ENCODE results near the gene SDF4. TPM values are rescaled to one million over a fixed set of nuclear protein-coding genes. Genes with fewer than 3 reads are reported as not detected.

The SDF4 gene
- total RNA-seq, 1 donor from 2014 or later: 130 TPM

GRCh38 chr1:1167841-1168450, 63.9 kb downstream of the SDF4 start:
- no peak for TF ChIP-seq CTCF (IDR thresholded peaks at IDR 0.05; ENCODE audit: unreplicated experiment)
- H3K4me3 Mint-ChIP-seq (ENCODE audit: unreplicated experiment): no peak overlapping the region
- DNase-seq (ENCODE audit: low spot score): no peak
- H3K27ac Mint-ChIP-seq (ENCODE audit: unreplicated experiment): no peak overlapping the region
- H3K36me3 Mint-ChIP-seq (ENCODE audit: low read depth, unreplicated experiment): peaks cover 7% of the 10 kb centered on the region
- H3K9me3 Mint-ChIP-seq (ENCODE audit: unreplicated experiment): no peaks in the 10 kb centered on the region
- H3K4me1 Mint-ChIP-seq (ENCODE audit: unreplicated experiment): peaks cover 7% of the 10 kb centered on the region
- H3K27me3 Mint-ChIP-seq (ENCODE audit: unreplicated experiment): peaks cover 9% of the 10 kb centered on the region

GRCh38 chr1:1167398-1167821, 64.4 kb downstream of the SDF4 start:
- DNase-seq (ENCODE audit: low spot score): no peak

More at GRCh38 chr1:1167398-1167821, 64.4 kb downstream of the SDF4 start:
- no peak for TF ChIP-seq CTCF (IDR thresholded peaks at IDR 0.05; ENCODE audit: unreplicated experiment)
- Mint-ChIP-seq H3K36me3 (ENCODE audit: low read depth, unreplicated experiment) (peaks cover 7% of the 10 kb centered on the region), H3K4me3 (ENCODE audit: unreplicated experiment) (no peak overlapping the region), H3K9me3 (ENCODE audit: unreplicated experiment) (no peaks in the 10 kb centered on the region), H3K4me1 (ENCODE audit: unreplicated experiment) (peaks cover 7% of the 10 kb centered on the region), H3K27ac (ENCODE audit: unreplicated experiment) (no peak overlapping the region), H3K27me3 (ENCODE audit: unreplicated experiment) (peaks cover 9% of the 10 kb centered on the region)

Small RNAs within 50 kb of the gene (microRNA-seq; reads per million reads assigned to microRNA genes)
- gene MIR200A (ENCODE audit: unreplicated experiment): 55.2 reads per million, percentile 78 among the genes with 10 or more reads in this experiment
- 396 reads per million, percentile 90 among the genes with 10 or more reads in this experiment for gene MIR200B (ENCODE audit: unreplicated experiment)
- 82.9 reads per million, percentile 81 among the genes with 10 or more reads in this experiment for gene MIR429 (ENCODE audit: unreplicated experiment)

Other genes with a start within 250 kb of the SDF4 start
- not detected for gene PERM1, start 249.9 kb downstream of the SDF4 start, total RNA-seq (ENCODE audit: unreplicated experiment)
- gene HES4, start 231.9 kb downstream of the SDF4 start, total RNA-seq (ENCODE audit: unreplicated experiment): 144 TPM
- 33.3 TPM for gene ISG15, start 218.5 kb downstream of the SDF4 start, total RNA-seq (ENCODE audit: unreplicated experiment)
- 374 TPM for gene AGRN, start 211.9 kb downstream of the SDF4 start, total RNA-seq (ENCODE audit: unreplicated experiment)
- gene RNF223, start 157.7 kb downstream of the SDF4 start, total RNA-seq (ENCODE audit: unreplicated experiment): not detected
- gene C1orf159, start 115.9 kb downstream of the SDF4 start, total RNA-seq (ENCODE audit: unreplicated experiment): 16.6 TPM
- gene TTLL10, start 58.1 kb downstream of the SDF4 start, total RNA-seq (ENCODE audit: unreplicated experiment): not detected
- gene TNFRSF18, start 25.4 kb downstream of the SDF4 start, total RNA-seq (ENCODE audit: unreplicated experiment): not detected
- gene TNFRSF4, start 17.8 kb downstream of the SDF4 start, total RNA-seq (ENCODE audit: unreplicated experiment): 0.80 TPM
- 43.2 TPM for gene B3GALT6, start 236 bp upstream of the SDF4 start, total RNA-seq (ENCODE audit: unreplicated experiment)
- 0.69 TPM for gene C1QTNF12, start 14.7 kb upstream of the SDF4 start, total RNA-seq (ENCODE audit: unreplicated experiment)
- gene UBE2J2, start 41.9 kb upstream of the SDF4 start, total RNA-seq (ENCODE audit: unreplicated experiment): 71.9 TPM
- gene SCNN1D, start 48.4 kb upstream of the SDF4 start, total RNA-seq (ENCODE audit: unreplicated experiment): 3.9 TPM
- 54.0 TPM for gene ACAP3, start 75.9 kb upstream of the SDF4 start, total RNA-seq (ENCODE audit: unreplicated experiment)
- 14.0 TPM for gene PUSL1, start 76.6 kb upstream of the SDF4 start, total RNA-seq (ENCODE audit: unreplicated experiment)
- gene INTS11, start 92.7 kb upstream of the SDF4 start, total RNA-seq (ENCODE audit: unreplicated experiment): 104 TPM
- gene CPTP, start 92.8 kb upstream of the SDF4 start, total RNA-seq (ENCODE audit: unreplicated experiment): 26.0 TPM
- gene TAS1R3, start 99.3 kb upstream of the SDF4 start, total RNA-seq (ENCODE audit: unreplicated experiment): 1.2 TPM
- 26.7 TPM for gene DVL1, start 117.4 kb upstream of the SDF4 start, total RNA-seq (ENCODE audit: unreplicated experiment)
- 0.64 TPM for gene MXRA8, start 126.6 kb upstream of the SDF4 start, total RNA-seq (ENCODE audit: unreplicated experiment)
- 128 TPM for gene AURKAIP1, start 143.2 kb upstream of the SDF4 start, total RNA-seq (ENCODE audit: unreplicated experiment)
- gene CCNL2, start 167.3 kb upstream of the SDF4 start, total RNA-seq (ENCODE audit: unreplicated experiment): 266 TPM
- 95.0 TPM for gene MRPL20, start 175.3 kb upstream of the SDF4 start, total RNA-seq (ENCODE audit: unreplicated experiment)
- 0.31 TPM for gene ANKRD65, start 189.3 kb upstream of the SDF4 start, total RNA-seq (ENCODE audit: unreplicated experiment)
- gene VWA1, start 203.7 kb upstream of the SDF4 start, total RNA-seq (ENCODE audit: unreplicated experiment): 34.2 TPM
- 2.9 TPM for gene ATAD3C, start 217.7 kb upstream of the SDF4 start, total RNA-seq (ENCODE audit: unreplicated experiment)
- gene ATAD3B, start 239.8 kb upstream of the SDF4 start, total RNA-seq (ENCODE audit: unreplicated experiment): 27.2 TPM

All from endothelial cell (in vitro differentiated cells).